Measurements from ENCODE around the gene CCNI.

CCNI gene, protein sequence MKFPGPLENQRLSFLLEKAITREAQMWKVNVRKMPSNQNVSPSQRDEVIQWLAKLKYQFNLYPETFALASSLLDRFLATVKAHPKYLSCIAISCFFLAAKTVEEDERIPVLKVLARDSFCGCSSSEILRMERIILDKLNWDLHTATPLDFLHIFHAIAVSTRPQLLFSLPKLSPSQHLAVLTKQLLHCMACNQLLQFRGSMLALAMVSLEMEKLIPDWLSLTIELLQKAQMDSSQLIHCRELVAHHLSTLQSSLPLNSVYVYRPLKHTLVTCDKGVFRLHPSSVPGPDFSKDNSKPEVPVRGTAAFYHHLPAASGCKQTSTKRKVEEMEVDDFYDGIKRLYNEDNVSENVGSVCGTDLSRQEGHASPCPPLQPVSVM

DNA sequence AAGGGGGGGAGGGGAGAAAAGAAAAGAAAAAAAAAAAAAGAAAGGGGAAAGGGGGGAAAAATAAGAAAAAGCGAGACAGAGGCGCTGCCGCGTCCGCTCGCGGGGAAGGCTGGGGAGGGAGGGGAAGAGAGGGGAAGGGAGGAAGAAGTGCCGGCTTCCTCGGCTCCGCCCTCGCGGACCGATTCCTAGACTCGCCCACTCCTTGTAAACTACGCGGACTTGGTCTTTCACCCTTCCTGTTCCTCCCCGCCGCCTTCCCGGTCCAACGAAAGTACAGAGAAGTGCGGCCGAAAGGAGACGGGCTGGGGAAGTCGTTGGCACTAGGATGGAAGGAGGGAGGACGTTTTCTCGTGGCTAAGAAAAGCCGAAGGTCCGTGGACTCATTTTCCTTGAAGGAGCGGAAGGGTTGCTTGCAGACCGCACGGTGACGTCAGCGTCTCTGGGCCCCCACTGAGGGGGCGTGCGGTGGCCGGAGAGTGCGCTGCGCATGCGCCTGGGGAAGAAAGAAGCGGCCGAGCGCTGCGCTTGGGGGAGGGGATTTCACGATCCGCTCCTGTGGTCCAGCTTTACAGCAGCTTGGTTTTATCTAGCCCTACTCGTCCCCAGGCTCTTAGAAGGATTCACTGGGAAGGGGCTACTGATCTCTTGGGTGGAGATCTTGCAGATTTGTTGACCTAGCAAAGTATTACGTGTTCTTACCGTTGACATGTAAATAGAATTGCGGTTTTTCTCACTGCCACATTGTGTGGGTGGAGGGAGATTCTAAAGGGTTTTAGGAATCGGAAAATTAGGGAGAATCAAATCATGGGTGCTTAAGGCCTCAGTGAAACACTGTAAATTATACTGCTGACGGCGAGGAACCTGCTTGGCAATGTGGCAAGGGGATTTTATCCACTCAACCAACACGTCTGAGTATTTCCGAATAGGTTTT is at the start of gene CCNI:
TSS of gene CCNI (minus strand) at position 121 of the 931 bp plus-strand sequence. CDS start 9,627 bp downstream, outside the sequence.
- Histone ChIP-seq H3K27ac (peak within 1 kb of the TSS; percentile 98), H3K4me3 (ENCODE audit: low read depth, low read length) (peak within 1 kb of the TSS; percentile 88), H3K9me3 (ENCODE audit: severe bottlenecking) (peaks cover 3% of the 10 kb centered on the region), H3K27me3 (ENCODE audit: insufficient read depth, low read depth, severe bottlenecking) (no peaks in the 10 kb centered on the region), H3K36me3 (no peaks in the 10 kb centered on the region; the same call in 1 of the 2 replicates)
- peak; percentile 97 for DNase-seq
- TF ChIP-seq, protein P1, sequence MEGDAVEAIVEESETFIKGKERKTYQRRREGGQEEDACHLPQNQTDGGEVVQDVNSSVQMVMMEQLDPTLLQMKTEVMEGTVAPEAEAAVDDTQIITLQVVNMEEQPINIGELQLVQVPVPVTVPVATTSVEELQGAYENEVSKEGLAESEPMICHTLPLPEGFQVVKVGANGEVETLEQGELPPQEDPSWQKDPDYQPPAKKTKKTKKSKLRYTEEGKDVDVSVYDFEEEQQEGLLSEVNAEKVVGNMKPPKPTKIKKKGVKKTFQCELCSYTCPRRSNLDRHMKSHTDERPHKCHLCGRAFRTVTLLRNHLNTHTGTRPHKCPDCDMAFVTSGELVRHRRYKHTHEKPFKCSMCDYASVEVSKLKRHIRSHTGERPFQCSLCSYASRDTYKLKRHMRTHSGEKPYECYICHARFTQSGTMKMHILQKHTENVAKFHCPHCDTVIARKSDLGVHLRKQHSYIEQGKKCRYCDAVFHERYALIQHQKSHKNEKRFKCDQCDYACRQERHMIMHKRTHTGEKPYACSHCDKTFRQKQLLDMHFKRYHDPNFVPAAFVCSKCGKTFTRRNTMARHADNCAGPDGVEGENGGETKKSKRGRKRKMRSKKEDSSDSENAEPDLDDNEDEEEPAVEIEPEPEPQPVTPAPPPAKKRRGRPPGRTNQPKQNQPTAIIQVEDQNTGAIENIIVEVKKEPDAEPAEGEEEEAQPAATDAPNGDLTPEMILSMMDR (IDR thresholded peaks at IDR 0.05; ENCODE audit: low read depth, low read length) = no peak

DNA sequence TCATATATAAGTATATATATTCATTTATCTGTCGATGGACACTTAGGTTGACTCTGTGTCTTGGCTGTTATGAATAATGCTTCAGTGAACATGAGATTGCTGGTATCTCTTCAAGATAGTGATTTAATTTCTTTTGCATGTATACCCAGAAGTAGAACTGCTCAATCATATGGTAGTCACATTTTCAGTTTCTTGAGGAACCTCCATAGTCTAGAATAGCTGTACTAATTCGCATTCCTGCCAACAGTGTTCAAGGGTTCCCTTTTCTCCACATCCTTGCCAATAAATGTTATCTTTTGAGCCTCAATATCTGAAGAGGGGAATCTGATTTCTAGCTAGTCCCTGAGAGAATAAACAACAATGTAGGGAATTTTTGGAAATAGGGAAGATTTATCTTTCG is 48.8 kb upstream of the CCNI start:
- DNase-seq = no peak
- no peak overlapping the region for H3K27ac ChIP-seq
- H3K36me3 ChIP-seq = no peaks in the 10 kb centered on the region
- H3K9me3 ChIP-seq (ENCODE audit: severe bottlenecking) = no peaks in the 10 kb centered on the region
- TF ChIP-seq, protein P1 (IDR thresholded peaks at IDR 0.05; ENCODE audit: low read depth, low read length) = no peak
- no peaks in the 10 kb centered on the region for H3K27me3 ChIP-seq (ENCODE audit: insufficient read depth, low read depth, severe bottlenecking)
- H3K4me3 ChIP-seq (ENCODE audit: low read depth, low read length) = no peak overlapping the region

DNA sequence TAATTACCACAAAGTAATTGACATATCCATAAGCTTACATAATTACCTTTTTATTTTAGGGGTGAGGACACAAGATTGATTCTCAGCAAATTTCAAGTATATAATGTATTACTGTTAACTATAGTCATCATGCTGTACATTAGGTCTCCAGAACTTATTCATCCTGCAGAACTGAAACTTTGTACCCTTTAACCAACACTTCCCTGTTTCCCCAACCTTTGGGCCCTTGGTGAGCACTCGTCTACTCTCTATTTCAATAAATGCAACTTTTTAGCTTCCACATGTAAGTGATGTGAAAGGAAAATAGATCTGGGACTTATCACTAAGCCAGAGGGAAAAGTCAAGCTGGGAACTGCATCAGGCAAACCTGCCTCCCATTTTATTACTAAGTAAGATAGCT is 47.6 kb upstream of the CCNI start:
- no peak overlapping the region for H3K4me3 ChIP-seq (ENCODE audit: low read depth, low read length)

DNA sequence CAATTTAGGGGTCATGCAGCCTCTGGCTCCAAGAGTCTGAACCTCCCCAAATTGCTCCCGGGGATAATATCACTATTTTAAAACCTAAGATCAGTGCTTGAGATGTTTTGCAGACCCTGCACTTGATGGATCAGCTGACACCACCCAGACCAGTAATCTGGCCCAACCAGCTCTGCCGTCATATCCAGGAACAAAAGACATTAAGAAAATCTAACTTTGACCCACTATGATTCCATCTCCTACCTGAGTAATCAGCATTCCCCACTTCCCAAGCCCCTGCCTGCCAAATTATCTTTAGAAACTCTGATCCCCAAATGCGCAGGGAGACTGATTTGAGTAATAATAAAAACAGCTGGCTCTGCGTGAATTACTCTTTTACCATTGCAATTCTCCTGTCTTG is 46.9 kb upstream of the CCNI start:
- Histone ChIP-seq H3K4me3 (ENCODE audit: low read depth, low read length) (no peak overlapping the region), H3K9me3 (ENCODE audit: severe bottlenecking) (no peaks in the 10 kb centered on the region)

More for the DNA sequence above, 47.6 kb upstream of the CCNI start:
- TF ChIP-seq, protein P1 (IDR thresholded peaks at IDR 0.05; ENCODE audit: low read depth, low read length) = no peak
- Histone ChIP-seq H3K9me3 (ENCODE audit: severe bottlenecking) (no peaks in the 10 kb centered on the region), H3K27ac (no peak overlapping the region), H3K36me3 (no peaks in the 10 kb centered on the region), H3K27me3 (ENCODE audit: insufficient read depth, low read depth, severe bottlenecking) (no peaks in the 10 kb centered on the region)
- no peak for DNase-seq

DNA sequence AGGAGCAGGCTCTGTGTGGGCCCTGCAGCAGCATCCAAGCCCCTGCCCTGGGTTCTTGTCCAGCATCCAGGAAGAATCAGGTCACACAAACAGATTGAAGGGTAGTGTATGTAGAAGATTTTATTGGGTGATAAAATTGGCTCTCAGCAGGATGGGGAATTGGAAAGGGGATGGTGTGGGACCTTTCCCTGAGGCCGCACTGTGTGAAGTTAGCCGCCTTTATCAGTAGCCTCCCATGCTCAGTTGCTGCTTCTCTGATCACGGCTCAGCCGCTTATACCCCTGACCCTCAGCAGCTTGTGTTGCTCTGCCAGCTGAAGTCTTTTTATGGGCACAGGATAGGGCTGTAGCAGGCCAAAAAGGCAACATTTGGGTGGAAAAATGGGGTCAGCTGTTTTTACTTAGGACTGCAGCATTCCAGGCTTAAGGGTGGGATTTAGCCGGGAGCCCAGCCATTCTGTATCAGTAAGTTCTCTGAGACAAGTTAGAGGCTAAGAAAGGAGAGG is 46.0 kb upstream of the CCNI start:
- no peak overlapping the region for H3K27ac ChIP-seq
- TF ChIP-seq, protein P1 (IDR thresholded peaks at IDR 0.05; ENCODE audit: low read depth, low read length) = no peak
- H3K9me3 ChIP-seq (ENCODE audit: severe bottlenecking) = no peaks in the 10 kb centered on the region
- H3K36me3 ChIP-seq = no peaks in the 10 kb centered on the region
- no peak overlapping the region for H3K4me3 ChIP-seq (ENCODE audit: low read depth, low read length)
- H3K27me3 ChIP-seq (ENCODE audit: insufficient read depth, low read depth, severe bottlenecking) = no peaks in the 10 kb centered on the region
- DNase-seq = no peak

More for the DNA sequence above, 46.9 kb upstream of the CCNI start:
- H3K27ac ChIP-seq = no peak overlapping the region
- no peaks in the 10 kb centered on the region for H3K27me3 ChIP-seq (ENCODE audit: insufficient read depth, low read depth, severe bottlenecking)
- DNase-seq = no peak
- TF ChIP-seq, protein P1 (IDR thresholded peaks at IDR 0.05; ENCODE audit: low read depth, low read length) = no peak
- no peaks in the 10 kb centered on the region for H3K36me3 ChIP-seq
